Measurements from ENCODE around the gene DCAF12L2.
"Not testable (repeated sequence)": the region's sequence is repeated elsewhere in the genome, so short reads cannot be mapped to it uniquely, and the experiment has no call there.

DCAF12L2 gene

DNA sequence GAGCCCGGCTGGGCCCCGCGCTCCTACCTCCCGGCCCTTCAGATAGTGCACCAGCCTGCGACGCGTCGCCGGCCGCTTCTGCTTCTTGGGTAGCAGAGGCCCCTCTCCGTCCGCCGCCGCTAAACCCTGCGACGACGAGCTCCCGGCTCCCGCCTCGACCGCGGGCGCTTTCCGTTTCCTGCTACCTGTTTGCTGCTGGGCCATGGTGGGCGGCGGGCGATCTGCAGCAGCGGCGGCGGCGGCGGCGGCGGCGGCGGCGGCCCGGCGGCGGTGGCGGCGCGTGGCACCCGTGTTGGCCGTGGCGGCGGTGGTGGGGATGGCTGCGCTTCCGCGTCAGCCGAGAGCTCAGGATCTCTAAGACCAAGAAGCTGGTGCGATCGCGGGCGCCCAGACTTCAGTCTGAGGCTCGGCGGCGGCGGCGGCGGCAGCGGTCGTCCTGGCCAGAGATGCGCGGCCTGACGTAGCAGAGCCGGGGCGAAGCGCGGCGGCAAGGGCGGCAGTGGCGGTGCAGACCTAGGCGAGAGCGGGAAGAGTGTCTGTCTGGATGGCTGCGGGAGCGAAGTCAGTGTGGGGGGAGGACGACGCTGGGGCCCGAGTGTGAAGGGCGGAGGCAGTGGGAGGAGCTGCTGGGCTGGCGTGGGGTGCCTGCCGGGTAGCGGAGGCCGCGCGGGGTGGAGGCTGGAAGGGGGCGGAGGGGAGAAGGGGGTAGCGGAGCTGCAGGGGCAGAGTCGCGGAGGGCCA lies at the start of gene DCAF12L2:
DCAF12L2 (minus strand) TSS at position 569 of the 741 bp plus-strand sequence; CDS start at position 204, 365 bp downstream.
- H3K27ac ChIP-seq (ENCODE audit: low read length): no peak within 1 kb of the TSS
- H3K4me3 ChIP-seq (ENCODE audit: low read length): no peak within 1 kb of the TSS
- TF ChIP-seq, protein P1, sequence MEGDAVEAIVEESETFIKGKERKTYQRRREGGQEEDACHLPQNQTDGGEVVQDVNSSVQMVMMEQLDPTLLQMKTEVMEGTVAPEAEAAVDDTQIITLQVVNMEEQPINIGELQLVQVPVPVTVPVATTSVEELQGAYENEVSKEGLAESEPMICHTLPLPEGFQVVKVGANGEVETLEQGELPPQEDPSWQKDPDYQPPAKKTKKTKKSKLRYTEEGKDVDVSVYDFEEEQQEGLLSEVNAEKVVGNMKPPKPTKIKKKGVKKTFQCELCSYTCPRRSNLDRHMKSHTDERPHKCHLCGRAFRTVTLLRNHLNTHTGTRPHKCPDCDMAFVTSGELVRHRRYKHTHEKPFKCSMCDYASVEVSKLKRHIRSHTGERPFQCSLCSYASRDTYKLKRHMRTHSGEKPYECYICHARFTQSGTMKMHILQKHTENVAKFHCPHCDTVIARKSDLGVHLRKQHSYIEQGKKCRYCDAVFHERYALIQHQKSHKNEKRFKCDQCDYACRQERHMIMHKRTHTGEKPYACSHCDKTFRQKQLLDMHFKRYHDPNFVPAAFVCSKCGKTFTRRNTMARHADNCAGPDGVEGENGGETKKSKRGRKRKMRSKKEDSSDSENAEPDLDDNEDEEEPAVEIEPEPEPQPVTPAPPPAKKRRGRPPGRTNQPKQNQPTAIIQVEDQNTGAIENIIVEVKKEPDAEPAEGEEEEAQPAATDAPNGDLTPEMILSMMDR (IDR thresholded peaks at IDR 0.05; ENCODE audit: low read depth, low read length): no peak
- TF ChIP-seq EZH2phosphoT487 (IDR thresholded peaks at IDR 0.05; ENCODE audit: low read depth): no peak
- no peaks in the 10 kb centered on the region for H3K4me1 ChIP-seq (ENCODE audit: low read length)
- no peaks in the 10 kb centered on the region for H3K9me3 ChIP-seq (ENCODE audit: insufficient read depth, low read length)
- no peaks in the 10 kb centered on the region for H4K20me1 ChIP-seq (ENCODE audit: insufficient read depth, low read length)
- H3K27me3 ChIP-seq (ENCODE audit: low read depth, low read length): no peaks in the 10 kb centered on the region
- H2AFZ ChIP-seq (ENCODE audit: low read depth, low read length): no peak within 1 kb of the TSS
- no peaks in the 10 kb centered on the region for H3K79me2 ChIP-seq (ENCODE audit: low read length)
- H3K4me2 ChIP-seq (ENCODE audit: low read length): no peak within 1 kb of the TSS
- no peak within 1 kb of the TSS for H3K9ac ChIP-seq (ENCODE audit: low read length)
- H3K36me3 ChIP-seq (replicated peaks; ENCODE audit: low read depth, low read length): no peaks in the 10 kb centered on the region

GRCh38 chrX:126190888-126191287 lies 24.8 kb upstream of the DCAF12L2 start:
- H3K27ac ChIP-seq (ENCODE audit: low read length); H3K27me3 ChIP-seq (ENCODE audit: low read depth, low read length); H3K79me2 ChIP-seq (ENCODE audit: low read length); H3K4me1 ChIP-seq (ENCODE audit: low read length); H3K4me3 ChIP-seq (ENCODE audit: low read length); H3K36me3 ChIP-seq (replicated peaks; ENCODE audit: low read depth, low read length); H4K20me1 ChIP-seq (ENCODE audit: insufficient read depth, low read length); H3K9ac ChIP-seq (ENCODE audit: low read length); H2AFZ ChIP-seq (ENCODE audit: low read depth, low read length); H3K9me3 ChIP-seq (ENCODE audit: insufficient read depth, low read length); H3K4me2 ChIP-seq (ENCODE audit: low read length): not testable (repeated sequence)

DNA sequence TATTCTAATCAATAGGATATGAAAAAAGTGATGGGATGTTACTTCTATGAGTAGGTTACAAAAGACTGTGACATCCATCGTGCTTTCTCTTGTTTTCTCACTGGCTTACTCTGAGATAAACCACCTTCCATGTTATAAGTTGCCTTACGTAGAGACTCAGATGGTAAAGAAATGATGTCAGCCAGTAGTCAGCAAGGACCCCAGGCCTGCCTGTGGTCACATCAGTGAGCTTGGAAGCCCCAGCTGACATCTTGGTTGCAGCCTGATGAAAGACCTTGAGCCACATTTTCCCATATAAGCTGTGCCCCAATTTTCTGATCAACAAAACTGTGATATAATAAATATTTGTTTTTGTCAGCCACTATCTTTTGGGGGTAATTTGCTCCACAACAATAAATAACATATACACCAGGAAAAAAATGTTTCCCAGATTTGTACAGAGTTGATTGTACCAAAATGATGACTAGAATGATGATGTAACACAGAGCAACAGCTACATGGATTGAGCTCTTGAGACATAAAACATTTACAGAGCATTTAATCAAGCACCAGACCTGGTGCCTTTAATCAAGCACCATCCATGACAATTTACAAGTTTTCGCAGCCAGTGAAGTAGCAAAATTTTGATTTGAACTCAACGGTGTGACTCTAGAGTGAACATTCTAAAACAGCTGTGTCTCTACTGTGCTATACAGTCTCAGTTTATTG lies 11.2 kb upstream of the DCAF12L2 start:
- Histone ChIP-seq H3K4me2 (ENCODE audit: low read length) (no peak overlapping the region), H3K9me3 (ENCODE audit: insufficient read depth, low read length) (no peaks in the 10 kb centered on the region), H3K4me1 (ENCODE audit: low read length) (no peaks in the 10 kb centered on the region), H3K4me3 (ENCODE audit: low read length) (no peak overlapping the region), H3K36me3 (replicated peaks; ENCODE audit: low read depth, low read length) (no peaks in the 10 kb centered on the region), H3K9ac (ENCODE audit: low read length) (no peak overlapping the region), H3K27ac (ENCODE audit: low read length) (no peak overlapping the region), H3K27me3 (ENCODE audit: low read depth, low read length) (no peaks in the 10 kb centered on the region), H4K20me1 (ENCODE audit: insufficient read depth, low read length) (no peaks in the 10 kb centered on the region), H2AFZ (ENCODE audit: low read depth, low read length) (no peak overlapping the region), H3K79me2 (ENCODE audit: low read length) (no peaks in the 10 kb centered on the region)
- no peak for TF ChIP-seq EZH2phosphoT487 (IDR thresholded peaks at IDR 0.05; ENCODE audit: low read depth)
- TF ChIP-seq, protein P1 (IDR thresholded peaks at IDR 0.05; ENCODE audit: low read depth, low read length): no peak

GRCh38 chrX:126170720-126171119 lies 4.6 kb upstream of the DCAF12L2 start:
- Histone ChIP-seq H3K9ac (ENCODE audit: low read length) (no peak overlapping the region), H3K36me3 (replicated peaks; ENCODE audit: low read depth, low read length) (no peaks in the 10 kb centered on the region), H2AFZ (ENCODE audit: low read depth, low read length) (no peak overlapping the region), H3K4me1 (ENCODE audit: low read length) (no peaks in the 10 kb centered on the region), H3K9me3 (ENCODE audit: insufficient read depth, low read length) (no peaks in the 10 kb centered on the region), H3K79me2 (ENCODE audit: low read length) (no peaks in the 10 kb centered on the region), H4K20me1 (ENCODE audit: insufficient read depth, low read length) (no peaks in the 10 kb centered on the region), H3K27ac (ENCODE audit: low read length) (no peak overlapping the region), H3K4me2 (ENCODE audit: low read length) (no peak overlapping the region), H3K4me3 (ENCODE audit: low read length) (no peak overlapping the region), H3K27me3 (ENCODE audit: low read depth, low read length) (no peaks in the 10 kb centered on the region)
- no peak for TF ChIP-seq EZH2phosphoT487 (IDR thresholded peaks at IDR 0.05; ENCODE audit: low read depth)
- TF ChIP-seq, protein P1 (IDR thresholded peaks at IDR 0.05; ENCODE audit: low read depth, low read length): no peak

All from OCI-LY3 (cell line).